Endothelial cell of umbilical vein (primary cell): ENCODE data around the gene RNF112. TPM values are rescaled to one million over a fixed set of nuclear protein-coding genes. Genes with fewer than 3 reads are reported as not detected.

Experiments
- BruUV-seq: library from RNA; stranded (reverse); fragments of 400-500 nt; replicated peaks from 2 replicates; lab custom pipeline; 2021; lab: Mats Ljungman, UMichigan
- CTCF ChIA-PET: fragments of 300-600, 350-600 bp; sonication (Branson Sonifier 250); formaldehyde crosslinking; loops from one replicate; lab custom pipeline; 2021; ENCODE audit warnings: antibody characterized with exemption, inconsistent platforms; lab: Charles Lee
- POLR2A ChIA-PET: fragments of 300-600, 350-600 bp; sonication (Branson Sonifier 250); formaldehyde crosslinking; loops from one replicate; lab custom pipeline; 2021; ENCODE audit warnings: antibody characterized with exemption, inconsistent platforms; lab: Charles Lee
- DNase-seq: peaks from one replicate; pipeline ENCODE4 v3.0.0-alpha.2; 2011; ENCODE audit warnings: low read depth, low spot score
- FAIRE-seq: peaks from 2 replicates; lab custom pipeline; 2011; peaks lifted over from hg19 to GRCh38; lab: Jason Lieb, UNC
- H2AFZ ChIP-seq: 2 replicates; pipeline ENCODE4 v1.6.0; 2012; ENCODE audit warnings: low read depth, low read length, control low read depth, inconsistent platforms
- H3K27ac ChIP-seq: 2 replicates; pipeline ENCODE4 v1.5.1; 2011; ENCODE audit warnings: low read depth, mild to moderate bottlenecking, control low read depth, low read length, moderate library complexity; ENCODE audit not compliant: insufficient read depth
- H3K27me3 ChIP-seq, 2 experiments: 2 replicates each; pipeline versions ENCODE4 v1.6.0 to v1.6.1; 2011; ENCODE audit warnings: low read length in 2 of 2, mixed read lengths in 1 of 2; ENCODE audit not compliant: control insufficient read depth in 2 of 2, insufficient read depth in 2 of 2
- H3K36me3 ChIP-seq, 2 experiments: 2 replicates in 1 of 2; 3 replicates in 1 of 2; pipeline ENCODE4 v1.5.1; 2011; ENCODE audit warnings: low read length in 2 of 2, mild to moderate bottlenecking in 1 of 2, moderate library complexity in 1 of 2; ENCODE audit not compliant: control insufficient read depth in 2 of 2, insufficient read depth in 2 of 2; ENCODE audit errors: extremely low read depth in 1 of 2
- H3K4me1 ChIP-seq: 3 replicates; pipeline ENCODE4 v1.5.1; 2011; ENCODE audit warnings: mild to moderate bottlenecking, low read length; ENCODE audit not compliant: control insufficient read depth, insufficient read depth; ENCODE audit errors: extremely low read depth
- H3K4me2 ChIP-seq: 2 replicates; pipeline ENCODE4 v1.6.1; 2011; ENCODE audit warnings: low read length, control low read depth, mixed read lengths; ENCODE audit not compliant: insufficient read depth
- H3K4me3 ChIP-seq, 3 experiments: fragments of 200-600 bp in 1 of 3; sonication (generic), shearing (Covaris generic) in 1 of 3; replicated peaks in 1 of 3; 2 replicates each; pipeline ENCODE4 v1.5.1; 2011 to 2016; ENCODE audit warnings: control low read depth in 3 of 3, low read length in 3 of 3, mild to moderate bottlenecking in 2 of 3, inconsistent platforms in 1 of 3, low read depth in 1 of 3, moderate library complexity in 1 of 3; ENCODE audit not compliant: insufficient read depth in 1 of 3
- H3K79me2 ChIP-seq: 2 replicates; pipeline ENCODE4 v1.6.0; 2012; ENCODE audit warnings: low read length, inconsistent platforms; ENCODE audit not compliant: control insufficient read depth, insufficient read depth
- H3K9ac ChIP-seq: replicated peaks from 2 replicates; pipeline ENCODE3; 2011; ENCODE audit warnings: low read length, control low read depth; ENCODE audit not compliant: insufficient read depth; ENCODE audit errors: extremely low read depth
- H3K9me1 ChIP-seq: replicated peaks from 3 replicates; pipeline ENCODE4 v1.6.0; 2011; ENCODE audit warnings: mild to moderate bottlenecking, low read length; ENCODE audit not compliant: control insufficient read depth, insufficient read depth; ENCODE audit errors: extremely low read depth
- H3K9me3 ChIP-seq: replicated peaks from 2 replicates; pipeline ENCODE4 v1.5.1; 2012; ENCODE audit warnings: low read length, inconsistent platforms; ENCODE audit not compliant: control insufficient read depth, insufficient read depth
- H4K20me1 ChIP-seq: replicated peaks from 2 replicates; pipeline ENCODE3; 2011; ENCODE audit warnings: mild to moderate bottlenecking, low read length; ENCODE audit not compliant: control insufficient read depth, insufficient read depth; ENCODE audit errors: extremely low read depth
- CTCF ChIP-seq, 2 donors: IDR thresholded peaks; 1 replicate in 1 of 2; 2 replicates in 1 of 2; pipeline ENCODE4 v1.5.1; 2011; ENCODE audit warnings: low read length in 2 of 2, mild to moderate bottlenecking in 2 of 2, moderate library complexity in 2 of 2, control low read depth in 1 of 2, inconsistent platforms in 1 of 2, low read depth in 1 of 2; ENCODE audit not compliant: insufficient read depth in 1 of 2; ENCODE audit errors: extremely low read depth in 1 of 2
- EZH2 ChIP-seq: IDR thresholded peaks from 2 replicates; pipeline ENCODE4 v1.6.1; 2012; ENCODE audit warnings: borderline replicate concordance, low read depth, mild to moderate bottlenecking, moderate library complexity, low read length, inconsistent platforms; ENCODE audit not compliant: severe bottlenecking
- FOS ChIP-seq: IDR thresholded peaks from 2 replicates; pipeline ENCODE4 v1.6.1; 2011; ENCODE audit warnings: mild to moderate bottlenecking, low read length, moderate library complexity, borderline replicate concordance; ENCODE audit not compliant: insufficient read depth
- GATA2 ChIP-seq: IDR thresholded peaks from 2 replicates; pipeline ENCODE4 v1.7.0; 2011; ENCODE audit warnings: low read depth, mild to moderate bottlenecking, moderate library complexity, mixed read lengths, low read length; ENCODE audit not compliant: insufficient read length, insufficient read depth
- JUN ChIP-seq: IDR thresholded peaks from 2 replicates; pipeline ENCODE4 v1.6.1; 2011; ENCODE audit warnings: borderline replicate concordance, low read depth; ENCODE audit not compliant: insufficient read length, insufficient read depth
- MYC ChIP-seq: IDR thresholded peaks from one replicate; pipeline ENCODE4 v1.6.1; 2011; ENCODE audit warnings: mild to moderate bottlenecking, low read depth, low read length
- POLR2A ChIP-seq: IDR thresholded peaks from 2 replicates; pipeline ENCODE4 v1.6.1; 2012; ENCODE audit warnings: low read depth, mild to moderate bottlenecking, control low read depth, low read length
- POLR2AphosphoS5 ChIP-seq: IDR thresholded peaks from 2 replicates; pipeline ENCODE4 v1.6.1; 2012; ENCODE audit warnings: low read depth, mild to moderate bottlenecking, control low read depth, low read length, moderate library complexity; ENCODE audit not compliant: insufficient read depth
- dilution Hi-C: fragments of 300-500 bp; cut with MboI; formaldehyde crosslinking; loops from one replicate; pipeline ENCODE4 v1.15.0; 2019; ENCODE audit warnings: low sequenced_read_pairs; ENCODE audit not compliant: extremely low pct_ligation_motif_present
- intact Hi-C: fragments of 100-400 bp; cut with micrococcal nuclease; formaldehyde crosslinking; loops from one replicate; pipeline ENCODE4 v1.10.0; 2022
- polyA plus RNA-seq, 4 experiments: library from polyadenylated mRNA; depleted of rRNA in 3 of 4; stranded (reverse) in 3 of 4; unstranded in 1 of 4; fragments of >200 nt; gene quantifications; 2 replicates each; pipeline versions ENCODE4 v1.2.1 to v1.2.3, GENCODE V29; 2011 to 2012; ENCODE audit warnings: missing spikeins in 1 of 4
- total RNA-seq: library from RNA; stranded (reverse); gene quantifications from 2 replicates; pipeline ENCODE4 v1.2.3, GENCODE V29; 2021
- TF ChIP-seq, protein P1 (sequence below): IDR thresholded peaks from 2 replicates; pipeline ENCODE4 v1.6.1; 2011; ENCODE audit not compliant: insufficient read depth, insufficient read length

Gene RNF112
- total and polyA plus RNA-seq, 2 donors (not counting 3 experiments of a cell fraction or from before 2014, with no cell fraction given): 0.06 to 0.11 TPM

DNA sequence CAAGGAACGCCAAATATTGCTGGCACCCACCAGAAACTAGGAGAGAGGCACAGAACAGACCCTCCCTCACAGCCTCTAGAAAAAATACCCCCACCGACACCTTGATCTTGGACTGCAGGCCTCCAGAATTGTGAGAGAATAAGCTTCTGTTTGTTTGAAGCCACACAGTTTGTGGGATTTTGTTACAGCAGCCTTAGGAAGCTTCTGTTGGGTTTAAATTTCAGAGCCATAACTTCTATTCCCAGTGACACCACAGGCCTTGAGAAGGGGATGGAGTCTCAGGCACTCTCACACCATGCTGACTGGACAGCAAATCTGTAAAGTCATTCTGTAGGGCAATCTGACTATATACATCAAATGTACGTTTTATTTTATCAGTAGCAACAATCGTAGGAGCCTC, 38.6 kb downstream of the RNF112 start:
- Histone ChIP-seq H3K4me1 (peaks cover 25% of the 10 kb centered on the region), H3K79me2 (no peaks in the 10 kb centered on the region), H3K9ac (no peak overlapping the region), H3K9me1 (no peaks in the 10 kb centered on the region), H3K36me3 (no peaks in the 10 kb centered on the region), H3K4me3 (no peak overlapping the region), H2AFZ (peak overlapping the region; percentile 75), H3K27ac (peak overlapping the region; percentile 91), H4K20me1 (no peaks in the 10 kb centered on the region), H3K4me2 (no peak overlapping the region), H3K27me3 (peaks cover 0 to under 1% of the 10 kb centered on the region in 2 experiments), H3K9me3 (no peaks in the 10 kb centered on the region)
- FAIRE-seq (no peak), DNase-seq (peak; percentile 15)
- BruUV-seq: no TSS peak
- intact Hi-C loops (loop anchor here (2.0 to 5.0 kb wide), 4 partner anchors 59 to 318 kb away; partner anchors contain the start of gene MAPK7), dilution Hi-C loops (no loop called here)
- POLR2A ChIA-PET: no interaction called here
- TF ChIP-seq EZH2 (no peak), JUN (no peak), GATA2 (no peak), FOS (no peak), POLR2A (no peak), MYC (no peak), CTCF (IDR thresholded peaks at IDR 0.05; ENCODE audit: extremely low read depth in 1 of 2, insufficient read depth in 1 of 2, low read depth in 1 of 2, low read length in 2 of 2) (no peak), POLR2AphosphoS5 (no peak)
- TF ChIP-seq, protein P1, sequence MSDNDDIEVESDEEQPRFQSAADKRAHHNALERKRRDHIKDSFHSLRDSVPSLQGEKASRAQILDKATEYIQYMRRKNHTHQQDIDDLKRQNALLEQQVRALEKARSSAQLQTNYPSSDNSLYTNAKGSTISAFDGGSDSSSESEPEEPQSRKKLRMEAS: no peak
- CTCF ChIA-PET: interaction anchor here (3.2 to 3.4 kb wide), 2 partner anchors 71 to 87 kb away, joined by 38 to 111 read pairs; partner anchors contain the start of genes B9D1 and MAPK7
